ENCODE measurements around the gene SLC25A25. TPM values are rescaled to one million over a fixed set of nuclear protein-coding genes. Genes with fewer than 3 reads are reported as not detected.

SLC25A25 gene
- total and polyA plus RNA-seq, 2 of the 8 experiments (the other 6 are each of a cell fraction or from before 2014, with no cell fraction given), result 6.5 to 18.5 TPM

DNA sequence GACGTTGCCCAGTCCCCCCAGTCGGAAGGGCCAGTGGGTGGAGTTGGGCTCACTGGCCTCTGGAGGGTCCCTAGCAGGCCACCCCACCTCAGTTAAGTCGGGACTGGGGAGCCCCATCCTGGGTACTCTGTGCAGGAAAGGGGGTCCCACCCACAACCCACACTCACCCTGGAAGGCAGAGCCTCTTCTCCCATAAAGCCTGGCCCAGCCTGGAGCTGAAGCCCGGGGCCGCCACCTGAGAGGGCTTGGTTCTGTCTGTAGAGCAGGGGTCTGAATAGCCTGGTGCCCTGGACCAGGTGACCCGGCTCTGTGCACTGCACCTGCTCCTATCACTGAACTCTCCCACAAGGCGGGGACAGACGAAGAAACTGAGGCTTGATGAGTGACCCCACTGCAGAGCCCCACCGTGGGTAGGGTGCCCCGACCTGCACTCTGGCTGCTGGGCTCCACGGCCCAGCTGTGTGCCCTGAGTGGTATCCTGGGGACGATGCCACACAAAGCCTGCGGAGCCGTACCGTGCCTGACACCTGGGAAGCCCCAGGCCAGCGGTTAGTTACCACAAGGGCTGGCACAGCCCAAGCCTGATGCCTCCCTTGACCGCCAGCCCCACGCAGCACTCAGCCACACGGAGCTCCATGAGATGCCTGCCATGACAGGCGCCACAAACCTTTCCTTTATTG, 52.2 kb downstream of the SLC25A25 start (continued):
- TF ChIP-seq GABPA (IDR thresholded peaks at IDR 0.05; ENCODE audit: borderline replicate concordance, insufficient read depth, low read length), result no peak
- TF ChIP-seq CBX8 (IDR thresholded peaks at IDR 0.05; ENCODE audit: borderline replicate concordance, low read depth, low read length), result no peak
- TF ChIP-seq BRCA1 (IDR thresholded peaks at IDR 0.05; ENCODE audit: low read depth, low read length), result no peak
- TF ChIP-seq PHF8 (conservative IDR thresholded peaks at IDR 0.05; ENCODE audit: low read depth, low read length), result no peak
